Liver (tissue), 9 donors: ENCODE measurements around the gene OR4K15. TPM values are rescaled to one million over a fixed set of nuclear protein-coding genes. Genes with fewer than 3 reads are reported as not detected.

Experiments
- DNase-seq: peaks from one replicate; pipeline ENCODE4 v3.0.0-alpha.2; 2017; ENCODE audit warnings: low spot score
- H3K27ac ChIP-seq, 2 donors: one replicate each; pipeline ENCODE4 v1.7.0; 2013; ENCODE audit warnings: inconsistent platforms in 2 of 2, low read length in 2 of 2, control low read depth in 1 of 2, low read depth in 1 of 2, mild to moderate bottlenecking in 1 of 2
- H3K27me3 ChIP-seq, 4 donors: one replicate each; pipeline versions ENCODE4 v1.6.1 to v1.7.0; 2013; ENCODE audit warnings: low read length in 3 of 4, inconsistent platforms in 1 of 4, mild to moderate bottlenecking in 1 of 4, moderate library complexity in 1 of 4; ENCODE audit not compliant: control insufficient read depth in 4 of 4, insufficient read depth in 4 of 4
- H3K36me3 ChIP-seq, 4 donors: one replicate each; pipeline versions ENCODE4 v1.6.1 to v1.7.0; 2013; ENCODE audit warnings: low read length in 3 of 4, mild to moderate bottlenecking in 3 of 4, low read depth in 1 of 4, moderate library complexity in 1 of 4; ENCODE audit not compliant: control insufficient read depth in 4 of 4, insufficient read depth in 3 of 4
- H3K4me1 ChIP-seq, 4 donors: one replicate each; pipeline versions ENCODE4 v1.6.1 to v1.7.0; 2013; ENCODE audit warnings: low read length in 3 of 4, mild to moderate bottlenecking in 3 of 4, moderate library complexity in 1 of 4; ENCODE audit not compliant: control insufficient read depth in 4 of 4, insufficient read depth in 4 of 4
- H3K4me3 ChIP-seq, 3 donors: one replicate each; pipeline versions ENCODE4 v1.6.1 to v1.7.0; 2013; ENCODE audit warnings: low read length in 3 of 3, control low read depth in 1 of 3, low read depth in 1 of 3, mild to moderate bottlenecking in 1 of 3
- H3K9ac ChIP-seq, 2 donors: one replicate each; pipeline ENCODE4 v1.7.0; 2013; ENCODE audit warnings: low read length in 2 of 2, mild to moderate bottlenecking in 2 of 2, moderate library complexity in 2 of 2, control low read depth in 1 of 2, low read depth in 1 of 2
- H3K9me3 ChIP-seq, 4 donors: one replicate each; pipeline versions ENCODE4 v1.6.1 to v1.7.0; 2013; ENCODE audit warnings: low read length in 3 of 4; ENCODE audit not compliant: control insufficient read depth in 4 of 4
- ATF3 ChIP-seq: IDR thresholded peaks from 2 replicates; pipeline ENCODE4 v1.6.1; 2016; ENCODE audit warnings: antibody characterized with exemption
- CTCF ChIP-seq: fragments of 150-350 bp; IDR thresholded peaks from 2 replicates; pipeline ENCODE4 v1.5.1; 2017; ENCODE audit warnings: improper control_type of control experiment, low read depth, low read length; ENCODE audit not compliant: missing input control
- EGR1 ChIP-seq, 2 donors: IDR thresholded peaks; 2 replicates each; pipeline ENCODE4 v1.6.1; 2016 to 2018; ENCODE audit warnings: antibody characterized with exemption in 2 of 2, low read depth in 2 of 2
- FOXA1 ChIP-seq: IDR thresholded peaks from 2 replicates; pipeline ENCODE4 v1.6.1; 2016; ENCODE audit warnings: antibody characterized with exemption
- FOXA2 ChIP-seq: IDR thresholded peaks from 2 replicates; pipeline ENCODE4 v1.6.1; 2016; ENCODE audit warnings: antibody characterized with exemption
- GABPA ChIP-seq, 2 donors: IDR thresholded peaks in 1 of 2; conservative IDR thresholded peaks in 1 of 2; 2 replicates each; pipeline ENCODE4 v1.6.1; 2016; ENCODE audit warnings: antibody characterized with exemption in 2 of 2, mild to moderate bottlenecking in 1 of 2, moderate library complexity in 1 of 2
- HNF4A ChIP-seq, 2 donors: conservative IDR thresholded peaks; 2 replicates each; pipeline ENCODE4 v1.6.1; 2016; ENCODE audit warnings: antibody characterized with exemption in 2 of 2, mild to moderate bottlenecking in 2 of 2
- HNF4G ChIP-seq: IDR thresholded peaks from 2 replicates; pipeline ENCODE4 v1.6.1; 2016; ENCODE audit warnings: antibody characterized with exemption
- JUND ChIP-seq, 2 donors: IDR thresholded peaks; 2 replicates each; pipeline ENCODE4 v1.6.1; 2016; ENCODE audit warnings: antibody characterized with exemption in 2 of 2
- NR2F2 ChIP-seq: IDR thresholded peaks from 2 replicates; pipeline ENCODE4 v1.6.1; 2016; ENCODE audit warnings: antibody characterized with exemption
- RAD21 ChIP-seq, 2 donors: IDR thresholded peaks; 2 replicates each; pipeline ENCODE4 v1.6.1; 2016; ENCODE audit warnings: antibody characterized with exemption in 2 of 2, mild to moderate bottlenecking in 2 of 2
- RXRA ChIP-seq, 2 donors: IDR thresholded peaks; 2 replicates each; pipeline ENCODE4 v1.6.1; 2017 to 2018; ENCODE audit warnings: antibody characterized with exemption in 2 of 2, mild to moderate bottlenecking in 1 of 2
- SP1 ChIP-seq: IDR thresholded peaks from 2 replicates; pipeline ENCODE4 v1.6.1; 2018; ENCODE audit warnings: antibody characterized with exemption, mild to moderate bottlenecking
- TAF1 ChIP-seq: conservative IDR thresholded peaks from 2 replicates; pipeline ENCODE4 v1.6.1; 2016; ENCODE audit warnings: antibody characterized with exemption, mild to moderate bottlenecking
- YY1 ChIP-seq: IDR thresholded peaks from 2 replicates; pipeline ENCODE4 v1.6.1; 2016; ENCODE audit warnings: antibody characterized with exemption, mild to moderate bottlenecking
- WGBS: extraction: QIAGEN DNeasy Blood & Tissue Kit; methylation state at CpG from one replicate; pipeline ENCODE4 v1.1.7; 2013; 5-methylcytosine and 5-hydroxymethylcytosine counted together
- polyA plus RNA-seq, 2 donors: library from polyadenylated mRNA; stranded (reverse) in 1 of 2; unstranded in 1 of 2; fragments of 200-250 nt in 1 of 2; fragments of >200 nt in 1 of 2; fragmentation: Nextera tagmentation in 1 of 2; extraction: Ambion mirVana in 1 of 2; gene quantifications; one replicate each; pipeline versions ENCODE4 v1.2.1 to v1.2.3, GENCODE V29; 2013 to 2015
- total RNA-seq, 2 donors: library from RNA; depleted of rRNA; stranded (reverse); fragments of >200 nt; gene quantifications; one replicate each; pipeline ENCODE4 v1.2.3, GENCODE V29; 2014
- TF ChIP-seq, protein P1 (sequence below): IDR thresholded peaks from 2 replicates; pipeline ENCODE4 v1.6.1; 2016; ENCODE audit warnings: antibody characterized with exemption, mild to moderate bottlenecking
- TF ChIP-seq, protein P2 (sequence below): IDR thresholded peaks from 2 replicates; pipeline ENCODE4 v1.6.1; 2016; ENCODE audit warnings: antibody characterized with exemption
- TF ChIP-seq, protein P3 (sequence below): IDR thresholded peaks from 2 replicates; pipeline ENCODE4 v1.6.1; 2016; ENCODE audit warnings: antibody characterized with exemption
- donor health status: healthy.
- donor health status: healthy.
- donor health status: healthy.
- donor health status: healthy.
- donor health status: healthy.

OR4K15 gene
- total and polyA plus RNA-seq, 4 donors = not detected

GRCh38 chr14:20008156-20008555 is 32.8 kb downstream of the OR4K15 start:
- Histone ChIP-seq H3K36me3 (no peaks in the 10 kb centered on the region), H3K27ac (no peak overlapping the region), H3K4me1 (no peaks in the 10 kb centered on the region), H3K4me3 (no peak overlapping the region), H3K9ac (no peak overlapping the region), H3K27me3 (no peaks in the 10 kb centered on the region), H3K9me3 (no peaks in the 10 kb centered on the region)
- TF ChIP-seq HNF4A (conservative IDR thresholded peaks at IDR 0.05) (no peak), SP1 (no peak), RXRA (IDR thresholded peaks at IDR 0.05) (no peak), NR2F2 (no peak), RAD21 (IDR thresholded peaks at IDR 0.05) (no peak), GABPA (IDR thresholded peaks at IDR 0.05 in 1 of 2, conservative IDR thresholded peaks at IDR 0.05 in 1 of 2) (no peak), HNF4G (no peak), TAF1 (no peak)
- TF ChIP-seq, protein P1, sequence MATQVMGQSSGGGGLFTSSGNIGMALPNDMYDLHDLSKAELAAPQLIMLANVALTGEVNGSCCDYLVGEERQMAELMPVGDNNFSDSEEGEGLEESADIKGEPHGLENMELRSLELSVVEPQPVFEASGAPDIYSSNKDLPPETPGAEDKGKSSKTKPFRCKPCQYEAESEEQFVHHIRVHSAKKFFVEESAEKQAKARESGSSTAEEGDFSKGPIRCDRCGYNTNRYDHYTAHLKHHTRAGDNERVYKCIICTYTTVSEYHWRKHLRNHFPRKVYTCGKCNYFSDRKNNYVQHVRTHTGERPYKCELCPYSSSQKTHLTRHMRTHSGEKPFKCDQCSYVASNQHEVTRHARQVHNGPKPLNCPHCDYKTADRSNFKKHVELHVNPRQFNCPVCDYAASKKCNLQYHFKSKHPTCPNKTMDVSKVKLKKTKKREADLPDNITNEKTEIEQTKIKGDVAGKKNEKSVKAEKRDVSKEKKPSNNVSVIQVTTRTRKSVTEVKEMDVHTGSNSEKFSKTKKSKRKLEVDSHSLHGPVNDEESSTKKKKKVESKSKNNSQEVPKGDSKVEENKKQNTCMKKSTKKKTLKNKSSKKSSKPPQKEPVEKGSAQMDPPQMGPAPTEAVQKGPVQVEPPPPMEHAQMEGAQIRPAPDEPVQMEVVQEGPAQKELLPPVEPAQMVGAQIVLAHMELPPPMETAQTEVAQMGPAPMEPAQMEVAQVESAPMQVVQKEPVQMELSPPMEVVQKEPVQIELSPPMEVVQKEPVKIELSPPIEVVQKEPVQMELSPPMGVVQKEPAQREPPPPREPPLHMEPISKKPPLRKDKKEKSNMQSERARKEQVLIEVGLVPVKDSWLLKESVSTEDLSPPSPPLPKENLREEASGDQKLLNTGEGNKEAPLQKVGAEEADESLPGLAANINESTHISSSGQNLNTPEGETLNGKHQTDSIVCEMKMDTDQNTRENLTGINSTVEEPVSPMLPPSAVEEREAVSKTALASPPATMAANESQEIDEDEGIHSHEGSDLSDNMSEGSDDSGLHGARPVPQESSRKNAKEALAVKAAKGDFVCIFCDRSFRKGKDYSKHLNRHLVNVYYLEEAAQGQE = no peak
- TF ChIP-seq, protein P2, sequence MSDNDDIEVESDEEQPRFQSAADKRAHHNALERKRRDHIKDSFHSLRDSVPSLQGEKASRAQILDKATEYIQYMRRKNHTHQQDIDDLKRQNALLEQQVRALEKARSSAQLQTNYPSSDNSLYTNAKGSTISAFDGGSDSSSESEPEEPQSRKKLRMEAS = no peak
- no peak for DNase-seq

- H3K9me3 ChIP-seq = peaks cover 0 to 4% (median 4%) of the 10 kb centered on the region in 4 donors
- 65% methylated on average over 2 of the region's 2 CpGs for WGBS
- no peak within 1 kb of the TSS for H3K27ac ChIP-seq
- H3K27me3 ChIP-seq = no peaks in the 10 kb centered on the region
- DNase-seq = no peak
- TF ChIP-seq EGR1 (IDR thresholded peaks at IDR 0.05; ENCODE audit: low read depth in 2 of 2) = no peak
- TF ChIP-seq SP1 = no peak
- TF ChIP-seq JUND (IDR thresholded peaks at IDR 0.05) = no peak
- no peak for TF ChIP-seq HNF4G
- TF ChIP-seq FOXA2 = no peak
- TF ChIP-seq RXRA (IDR thresholded peaks at IDR 0.05) = no peak
- TF ChIP-seq, protein P3, sequence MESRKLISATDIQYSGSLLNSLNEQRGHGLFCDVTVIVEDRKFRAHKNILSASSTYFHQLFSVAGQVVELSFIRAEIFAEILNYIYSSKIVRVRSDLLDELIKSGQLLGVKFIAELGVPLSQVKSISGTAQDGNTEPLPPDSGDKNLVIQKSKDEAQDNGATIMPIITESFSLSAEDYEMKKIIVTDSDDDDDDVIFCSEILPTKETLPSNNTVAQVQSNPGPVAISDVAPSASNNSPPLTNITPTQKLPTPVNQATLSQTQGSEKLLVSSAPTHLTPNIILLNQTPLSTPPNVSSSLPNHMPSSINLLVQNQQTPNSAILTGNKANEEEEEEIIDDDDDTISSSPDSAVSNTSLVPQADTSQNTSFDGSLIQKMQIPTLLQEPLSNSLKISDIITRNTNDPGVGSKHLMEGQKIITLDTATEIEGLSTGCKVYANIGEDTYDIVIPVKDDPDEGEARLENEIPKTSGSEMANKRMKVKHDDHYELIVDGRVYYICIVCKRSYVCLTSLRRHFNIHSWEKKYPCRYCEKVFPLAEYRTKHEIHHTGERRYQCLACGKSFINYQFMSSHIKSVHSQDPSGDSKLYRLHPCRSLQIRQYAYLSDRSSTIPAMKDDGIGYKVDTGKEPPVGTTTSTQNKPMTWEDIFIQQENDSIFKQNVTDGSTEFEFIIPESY = no peak
- TF ChIP-seq, protein P1 = no peak
- no peak for TF ChIP-seq TAF1
- TF ChIP-seq ATF3 = no peak
- no peak for TF ChIP-seq NR2F2
- no peak for TF ChIP-seq YY1
- TF ChIP-seq RAD21 (IDR thresholded peaks at IDR 0.05) = no peak
- TF ChIP-seq, protein P2 = no peak
- TF ChIP-seq HNF4A (conservative IDR thresholded peaks at IDR 0.05) = no peak
- no peak for TF ChIP-seq FOXA1
- no peak for TF ChIP-seq GABPA (IDR thresholded peaks at IDR 0.05 in 1 of 2, conservative IDR thresholded peaks at IDR 0.05 in 1 of 2)
- no peak for TF ChIP-seq CTCF
- no peak within 1 kb of the TSS for H3K9ac ChIP-seq
- H3K4me3 ChIP-seq = no peak within 1 kb of the TSS
- no peaks in the 10 kb centered on the region for H3K36me3 ChIP-seq
- H3K4me1 ChIP-seq = no peaks in the 10 kb centered on the region
These were observed 44.0 kb downstream of the OR4K15 start, which contains the start of gene OR4K14 for GRCh38 chr14:20019257-20019865. TSS of gene OR4K14 (minus strand) at chr14:20019307. CDS start at chr14:20015193, 4,114 bp downstream.
